ENCODE results near the gene POLR2J3.
"Not testable (repeated sequence)": the region's sequence is repeated elsewhere in the genome, so short reads cannot be mapped to it uniquely, and the experiment has no call there.

Gene POLR2J3

DNA sequence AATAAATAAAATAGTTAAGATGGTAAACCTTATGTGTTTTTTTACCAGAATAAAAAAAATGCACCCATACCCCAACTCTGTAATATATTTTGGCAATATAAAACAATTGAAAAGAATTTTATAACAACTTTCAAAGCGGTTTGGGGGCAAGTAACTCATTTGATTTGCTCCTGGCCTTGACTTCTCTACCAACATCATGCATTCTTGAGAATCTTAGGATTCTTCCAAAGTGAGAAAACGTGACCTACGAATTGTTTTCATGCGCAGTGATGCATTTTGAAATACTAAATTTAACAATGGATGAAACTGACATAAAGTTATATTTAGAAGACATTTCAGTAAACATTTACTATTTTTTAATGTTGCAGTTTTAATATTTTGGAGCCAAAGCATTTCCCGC, 51.6 kb downstream of the POLR2J3 start:
- not testable (repeated sequence) for DNase-seq (ENCODE audit: low read depth, low spot score)

DNA sequence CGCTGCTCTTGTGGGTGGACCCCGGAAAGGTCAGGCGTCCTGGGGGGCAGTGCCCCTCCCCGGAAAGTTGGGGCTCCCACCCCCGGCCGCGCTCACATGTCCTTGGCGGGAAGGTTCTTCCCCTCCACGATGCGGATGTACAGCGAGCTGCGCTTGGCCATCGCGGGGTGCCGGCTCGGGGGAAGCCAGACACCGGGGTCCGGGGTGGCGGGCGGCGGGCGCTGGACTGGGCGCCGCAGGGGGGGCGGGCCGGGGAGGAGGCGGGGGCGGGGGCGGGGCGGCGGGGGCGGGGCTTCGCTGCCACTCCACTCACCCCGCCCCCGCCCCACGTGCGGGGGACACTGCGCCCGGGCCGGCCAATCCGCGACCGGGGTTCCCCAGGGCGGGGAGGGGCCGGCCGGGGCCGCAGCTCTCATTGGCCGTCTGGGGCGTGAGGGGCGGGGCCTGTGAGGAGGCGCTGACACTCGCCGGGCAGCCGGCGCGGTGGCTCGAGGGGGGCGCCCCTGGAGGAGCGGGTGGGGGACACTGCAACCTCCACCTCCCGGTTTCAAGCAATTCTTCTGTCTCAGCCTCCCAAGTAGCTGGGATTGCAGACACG, 54.7 kb downstream of the POLR2J3 start, which contains the start of gene RASA4B:
RASA4B (minus strand) TSS at position 228 of the 598 bp plus-strand sequence; CDS start at position 161, 67 bp downstream.
- DNase-seq (ENCODE audit: low read depth, low spot score), result not testable (repeated sequence)
